GM19468 (cell line): Measurements from ENCODE around the gene HOXD10.

Experiments used
- ATAC-seq: cut with Tn5 transposase; IDR thresholded peaks from one replicate; pipeline ENCODE4 v1.9.1; 2021; ENCODE audit warnings: mild to moderate bottlenecking, moderate library complexity, moderate number of reproducible peaks; ENCODE audit not compliant: unreplicated experiment; ENCODE audit errors: extremely low read depth

The HOXD10 gene

GRCh38 chr2:176115883-176116813 is at the start of gene HOXD10:
TSS of gene HOXD10 (plus strand) at chr2:176116778. CDS start at chr2:176116834, 56 bp downstream.
- no peak for ATAC-seq

GRCh38 chr2:176067589-176068418 is 48.8 kb upstream of the HOXD10 start:
- ATAC-seq, result no peak

DNA sequence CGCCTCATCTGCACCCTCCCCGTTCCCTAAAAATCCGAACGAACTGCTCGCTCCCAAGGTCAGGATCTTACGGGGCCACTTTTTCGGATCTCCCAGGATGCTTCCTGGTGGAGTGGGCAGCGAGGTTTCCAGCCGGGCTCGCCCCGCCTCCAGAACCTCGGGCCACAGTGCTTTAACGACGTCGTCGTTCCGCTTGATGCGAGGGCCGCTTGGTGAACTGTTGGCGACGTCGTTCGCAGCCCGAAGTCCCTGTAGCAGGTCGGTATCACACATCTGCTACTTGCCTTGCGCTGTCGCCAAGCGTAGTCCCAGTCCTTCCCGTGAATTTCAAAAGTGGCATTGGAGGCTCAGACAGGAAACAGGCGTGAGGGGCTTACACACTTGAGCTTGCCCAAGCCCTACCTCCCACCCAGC is 48.2 kb upstream of the HOXD10 start:
- ATAC-seq, result no peak

- ATAC-seq, result no peak
Measured at GRCh38 chr2:176071330-176072291, 45.0 kb upstream of the HOXD10 start.

GRCh38 chr2:176072292-176072669 is 44.3 kb upstream of the HOXD10 start:
- ATAC-seq, result no peak

DNA sequence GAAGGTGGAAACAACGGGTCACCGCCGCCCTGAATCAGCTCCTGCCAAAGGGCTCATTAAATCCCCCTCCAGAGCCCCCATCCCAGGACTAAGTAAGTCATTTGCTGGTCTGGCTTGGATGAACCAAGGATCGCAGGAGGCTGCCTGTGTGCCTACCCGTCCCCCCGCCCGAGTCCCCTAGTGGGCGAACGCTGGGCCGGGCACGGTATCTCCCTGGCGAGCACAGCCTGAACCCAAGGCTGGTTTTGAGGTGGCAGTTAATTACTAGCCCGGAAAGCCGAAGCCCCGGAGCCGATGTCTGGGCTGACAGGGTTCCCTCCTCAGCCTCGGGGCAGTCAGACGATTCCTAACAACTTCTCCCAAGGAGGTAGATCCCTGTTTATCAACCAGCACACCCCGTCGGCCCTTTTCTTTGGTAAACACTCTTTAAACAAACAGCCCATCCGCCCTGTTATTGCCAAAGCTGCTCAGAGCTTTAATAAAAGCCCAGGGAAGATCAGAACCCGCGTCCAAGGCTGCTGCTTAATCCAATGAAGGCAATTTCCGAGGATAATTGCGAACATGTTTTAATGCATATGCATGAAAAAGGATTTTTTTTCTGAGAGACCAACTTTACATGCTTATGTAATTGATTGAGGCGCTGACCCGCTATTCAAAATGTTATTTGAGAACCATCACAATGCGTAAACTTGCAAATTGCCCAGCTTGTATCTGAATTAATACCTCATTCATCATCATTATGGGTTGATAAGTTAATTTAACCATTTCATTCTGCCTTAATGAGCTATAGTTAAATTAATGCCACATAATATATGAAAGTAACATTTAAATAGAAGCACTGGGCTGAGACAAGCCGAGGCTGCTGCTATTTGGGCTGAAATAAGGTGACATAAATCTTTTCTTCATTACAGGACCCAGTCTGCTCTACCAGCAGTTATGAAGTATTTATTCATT is 43.4 kb upstream of the HOXD10 start:
- ATAC-seq, result no peak

GRCh38 chr2:176074919-176075425 is 41.6 kb upstream of the HOXD10 start:
- no peak for ATAC-seq

DNA sequence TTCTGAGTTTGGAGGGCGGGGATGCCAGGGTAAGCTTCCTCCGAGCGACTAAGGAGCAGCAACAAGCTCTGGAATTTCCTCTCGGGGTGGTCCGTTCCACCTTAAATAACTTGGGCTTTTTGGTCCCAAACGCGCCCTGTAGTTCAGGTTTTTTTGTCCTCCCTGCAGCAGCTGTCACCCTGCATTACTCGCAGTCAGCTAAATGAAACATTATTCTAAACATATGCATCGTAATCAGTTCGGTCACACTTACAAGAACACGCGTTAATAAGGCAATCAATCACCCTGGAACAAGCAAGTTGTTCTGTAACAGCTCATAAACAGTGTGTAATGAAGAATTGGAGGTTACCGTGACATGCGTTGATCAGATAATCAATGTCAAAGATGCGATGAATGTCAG is 41.1 kb upstream of the HOXD10 start:
- no peak for ATAC-seq

- ATAC-seq, result no peak
Measured at GRCh38 chr2:176076063-176076462, 40.5 kb upstream of the HOXD10 start.

GRCh38 chr2:176076796-176077195 is 39.8 kb upstream of the HOXD10 start:
- ATAC-seq, result no peak

DNA sequence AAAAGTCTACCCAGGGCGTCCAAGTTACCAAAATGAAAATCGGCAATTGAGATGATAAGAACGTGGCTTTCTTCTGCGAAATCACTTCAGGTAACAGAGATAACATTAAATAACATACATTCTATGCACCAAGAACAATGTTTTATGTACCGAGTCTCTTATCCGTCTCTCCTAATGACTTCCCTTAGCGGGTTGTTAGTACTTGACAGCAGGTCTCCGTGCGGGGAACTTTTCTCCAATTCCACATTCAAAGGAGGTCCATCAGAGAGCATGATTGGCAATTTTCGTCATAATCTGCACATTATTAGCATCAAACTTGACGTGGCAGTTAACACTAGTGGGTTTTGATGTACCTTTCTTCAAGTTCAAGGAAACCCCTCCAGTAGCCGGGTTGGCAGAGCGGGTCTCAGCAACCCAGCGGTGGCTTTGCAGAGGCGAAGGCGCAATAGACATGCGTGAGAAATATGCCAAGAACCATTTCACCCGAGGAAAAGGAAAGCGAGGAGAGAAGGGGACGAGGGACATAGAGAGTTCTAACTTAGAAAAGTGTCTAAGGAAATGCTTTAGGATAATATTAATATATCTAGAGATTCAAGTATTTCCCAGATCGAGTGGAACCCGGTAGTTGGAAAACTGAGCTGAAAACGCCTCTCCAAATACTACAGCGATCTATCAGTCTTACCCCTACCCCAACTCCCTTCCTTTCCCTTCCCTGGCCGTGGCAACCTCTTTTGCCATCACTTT is 37.9 kb upstream of the HOXD10 start:
- ATAC-seq, result no peak

GRCh38 chr2:176079285-176079830 is 37.2 kb upstream of the HOXD10 start:
- ATAC-seq, result no peak

- no peak for ATAC-seq
Measured at GRCh38 chr2:176079831-176080539, 36.6 kb upstream of the HOXD10 start.

DNA sequence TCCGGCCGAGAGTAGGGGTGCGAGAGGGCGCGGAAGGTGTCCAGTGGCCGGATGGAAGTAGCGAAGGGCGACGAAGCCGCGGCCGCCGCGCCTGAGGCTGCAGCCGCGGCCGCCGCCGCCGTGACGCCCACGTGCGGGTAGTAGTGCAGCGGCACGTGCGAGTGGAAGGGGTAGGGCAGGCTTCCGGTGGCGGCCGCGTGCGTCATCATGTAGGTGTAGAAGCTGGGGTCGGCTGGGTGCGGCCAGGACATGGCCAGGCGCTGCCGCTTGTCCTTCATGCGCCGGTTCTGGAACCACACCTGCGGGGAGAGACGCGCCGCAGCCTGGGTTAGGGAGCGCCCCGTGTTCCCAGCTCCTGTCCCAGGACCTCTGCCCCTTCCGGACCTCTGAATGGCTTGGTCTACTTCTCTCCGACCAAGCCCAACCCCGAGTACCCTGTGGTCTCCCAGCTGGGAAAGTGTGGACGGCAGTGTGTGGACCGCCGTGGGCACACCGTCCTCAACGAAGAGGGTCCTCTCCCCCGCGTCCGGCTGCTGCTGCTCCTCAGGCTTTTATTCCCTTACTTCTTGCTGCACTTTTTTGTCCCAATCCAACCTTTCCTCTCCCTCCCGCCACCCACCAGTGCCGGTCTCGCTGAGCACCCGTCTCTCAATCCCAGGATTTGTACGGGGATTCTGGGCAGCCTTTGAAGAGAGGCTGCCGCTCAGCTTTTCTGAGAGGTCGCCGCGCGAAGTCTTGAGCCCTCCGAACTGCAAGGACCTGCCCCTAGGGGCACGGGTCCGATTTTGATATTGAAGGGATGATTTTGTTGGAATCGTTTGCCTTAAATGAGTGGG is 35.8 kb upstream of the HOXD10 start:
- ATAC-seq, result no peak

- ATAC-seq, result no peak
Measured at GRCh38 chr2:176081376-176081836, 35.2 kb upstream of the HOXD10 start.

GRCh38 chr2:176081837-176082524 is 34.6 kb upstream of the HOXD10 start:
- ATAC-seq, result no peak
